Thymus (tissue), 11 donors: ENCODE results near the gene EGLN1. TPM values are rescaled to one million over a fixed set of nuclear protein-coding genes. Genes with fewer than 3 reads are reported as not detected.

Experiments used
- DNase-seq, 9 donors: peaks; one replicate each; pipeline ENCODE4 v3.0.0-alpha.2; 2013; ENCODE audit warnings: low spot score in 9 of 9, low read depth in 6 of 9, missing footprints in 1 of 9
- H3K27ac ChIP-seq, 2 donors: one replicate each; pipeline ENCODE4 v1.5.1; 2013; ENCODE audit warnings: control low read depth in 1 of 2, low read depth in 1 of 2, low read length in 1 of 2, mild to moderate bottlenecking in 1 of 2, moderate library complexity in 1 of 2
- H3K27me3 ChIP-seq, 2 donors: one replicate each; pipeline ENCODE4 v1.5.1; 2013; ENCODE audit warnings: low read length in 1 of 2; ENCODE audit not compliant: control insufficient read depth in 2 of 2, insufficient read depth in 1 of 2
- H3K36me3 ChIP-seq, 2 donors: one replicate each; pipeline ENCODE4 v1.5.1; 2013; ENCODE audit warnings: low read length in 1 of 2, mild to moderate bottlenecking in 1 of 2, moderate library complexity in 1 of 2; ENCODE audit not compliant: control insufficient read depth in 2 of 2, insufficient read depth in 2 of 2
- H3K4me1 ChIP-seq, 2 donors: one replicate each; pipeline ENCODE4 v1.5.1; 2013; ENCODE audit warnings: low read length in 2 of 2; ENCODE audit not compliant: control insufficient read depth in 2 of 2, insufficient read depth in 2 of 2
- H3K4me3 ChIP-seq, 2 donors: one replicate each; pipeline ENCODE4 v1.5.1; 2013; ENCODE audit warnings: low read length in 2 of 2, control low read depth in 1 of 2, mild to moderate bottlenecking in 1 of 2
- H3K9me3 ChIP-seq, 2 donors: one replicate each; pipeline ENCODE4 v1.5.1; 2013; ENCODE audit warnings: low read length in 1 of 2, mild to moderate bottlenecking in 1 of 2; ENCODE audit not compliant: control insufficient read depth in 2 of 2, insufficient read depth in 1 of 2
- WGBS: extraction: QIAGEN DNeasy Blood & Tissue Kit; methylation state at CpG from one replicate; pipeline ENCODE4 v1.1.7; 2013; 5-methylcytosine and 5-hydroxymethylcytosine counted together
- polyA plus RNA-seq: library from polyadenylated mRNA; stranded (reverse); fragments of 200-250 nt; gene quantifications from one replicate; pipeline ENCODE4 v1.2.3, GENCODE V29; 2013
- total RNA-seq: library from RNA; stranded (reverse); fragments of 120-200 nt; gene quantifications from one replicate; pipeline ENCODE4 v1.2.4, GENCODE V29; 2013
- donor health status: healthy.

Gene EGLN1
- total and polyA plus RNA-seq, 2 donors: 12.4 to 26.9 TPM

- Histone ChIP-seq H3K27me3 (no peaks in the 10 kb centered on the region), H3K9me3 (no peaks in the 10 kb centered on the region), H3K4me3 (no peak overlapping the region), H3K27ac (no peak overlapping the region), H3K4me1 (no peaks in the 10 kb centered on the region), H3K36me3 (peaks cover 2 to 3% of the 10 kb centered on the region in 2 donors)
- 95% methylated on average over 5 of the region's 5 CpGs for WGBS
- no peak for DNase-seq
Observed at GRCh38 chr1:231364192-231364591, 57.9 kb downstream of the EGLN1 start.

DNA sequence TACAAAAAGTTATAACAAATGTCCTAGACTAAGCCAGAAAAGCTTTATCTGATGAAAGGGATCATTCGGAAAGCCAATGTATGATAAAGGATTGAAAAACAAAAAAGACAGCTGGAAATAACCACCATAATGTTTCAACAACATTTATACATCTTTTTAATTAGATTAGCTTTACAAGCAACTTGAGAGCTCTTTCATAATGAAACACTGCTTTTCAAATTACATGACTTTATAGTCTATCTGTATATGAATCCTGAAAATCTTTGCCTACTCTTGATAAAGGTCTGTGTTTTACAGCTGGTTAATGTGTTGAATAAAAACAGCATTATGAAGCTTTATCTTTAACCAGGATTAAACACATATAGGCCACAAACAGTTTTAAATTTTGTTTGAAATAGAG is 58.5 kb downstream of the EGLN1 start:
- peaks cover 2 to 5% of the 10 kb centered on the region in 2 donors for H3K36me3 ChIP-seq
- no peak for DNase-seq

DNA sequence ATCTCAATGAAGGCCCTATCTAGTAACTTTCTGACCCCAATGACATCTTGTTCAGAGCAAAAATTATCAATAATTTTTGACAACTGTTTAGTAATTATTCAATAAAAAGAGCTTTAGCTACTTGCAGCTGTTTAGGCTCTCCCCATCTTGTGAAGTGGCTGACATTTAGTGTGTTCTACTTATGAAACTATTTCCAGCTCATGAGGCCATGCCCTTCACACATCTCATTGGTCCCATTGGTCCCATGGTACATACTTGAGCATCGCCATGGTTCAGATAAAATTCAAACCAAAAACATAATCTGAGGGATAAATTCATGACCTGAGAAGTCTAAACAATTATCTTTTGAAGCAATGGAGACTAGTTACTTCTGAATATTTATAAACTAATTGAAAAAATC is 59.8 kb downstream of the EGLN1 start:
- H3K9me3 ChIP-seq: no peaks in the 10 kb centered on the region
- H3K27me3 ChIP-seq: no peaks in the 10 kb centered on the region
- H3K27ac ChIP-seq: no peak overlapping the region
- WGBS: 99% methylated on average over 1 of the region's 1 CpG
- no peaks in the 10 kb centered on the region for H3K4me1 ChIP-seq
- no peak overlapping the region for H3K4me3 ChIP-seq
- H3K36me3 ChIP-seq: peaks cover 2 to 5% of the 10 kb centered on the region in 2 donors
- no peak for DNase-seq

More for the DNA sequence above, 58.5 kb downstream of the EGLN1 start:
- H3K9me3 ChIP-seq: no peaks in the 10 kb centered on the region
- H3K4me1 ChIP-seq: no peaks in the 10 kb centered on the region
- H3K27ac ChIP-seq: no peak overlapping the region
- H3K27me3 ChIP-seq: no peaks in the 10 kb centered on the region
- no peak overlapping the region for H3K4me3 ChIP-seq
- 92% methylated on average over 1 of the region's 1 CpG for WGBS

DNA sequence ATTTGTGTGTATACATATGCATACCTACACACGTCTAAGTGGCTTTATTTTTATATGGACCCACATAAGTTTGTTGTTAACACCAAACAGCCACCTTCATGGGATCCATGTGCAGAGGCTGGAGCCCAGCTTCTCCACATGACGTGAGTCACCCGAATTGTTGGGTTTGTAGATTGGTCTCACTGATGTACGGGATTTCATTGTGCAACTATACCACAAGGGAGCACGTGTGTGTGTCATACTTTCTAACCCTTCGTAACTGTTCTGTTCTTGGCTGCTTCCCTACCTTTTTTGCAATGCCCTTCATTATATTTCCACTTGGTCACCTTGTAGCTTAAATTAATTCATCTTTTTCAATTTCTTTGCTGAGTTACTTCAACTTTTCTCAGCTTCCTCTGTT is 63.0 kb downstream of the EGLN1 start:
- 98% methylated on average over 6 of the region's 6 CpGs for WGBS
- Histone ChIP-seq H3K4me3 (no peak overlapping the region), H3K4me1 (no peaks in the 10 kb centered on the region), H3K27ac (no peak overlapping the region), H3K27me3 (no peaks in the 10 kb centered on the region), H3K36me3 (peaks cover 2 to 5% of the 10 kb centered on the region in 2 donors), H3K9me3 (no peaks in the 10 kb centered on the region)
- DNase-seq: no peak

DNA sequence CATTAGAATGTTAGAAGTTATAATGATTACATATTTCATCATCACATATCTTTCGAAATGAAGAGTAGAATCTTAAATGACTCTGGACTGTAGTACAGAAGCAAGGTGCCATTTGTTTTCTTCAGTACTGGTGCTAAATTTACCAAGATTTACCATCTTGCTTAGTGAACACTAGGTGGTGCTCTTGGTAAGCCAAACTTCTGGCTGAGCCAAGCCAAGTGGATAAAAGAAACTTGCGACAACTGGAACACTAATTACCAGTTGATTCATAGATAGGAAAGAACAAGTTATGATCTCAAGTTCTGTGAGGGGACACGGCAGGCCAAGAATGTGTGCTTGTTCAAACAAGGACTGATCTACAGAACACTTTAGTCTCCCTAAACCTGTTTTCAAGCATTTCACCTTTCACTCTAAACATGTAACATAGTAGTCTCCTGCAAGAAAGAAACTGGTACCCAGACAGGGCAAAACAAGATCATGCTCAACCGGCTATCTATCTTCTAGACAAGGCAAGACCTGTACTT is 64.2 kb downstream of the EGLN1 start:
- WGBS: 44% methylated on average over 4 of the region's 4 CpGs
- DNase-seq: peak in 6 of 9 donors; percentile 19 to 69 (median 32)
- H3K27me3 ChIP-seq: no peaks in the 10 kb centered on the region
- H3K36me3 ChIP-seq: peaks cover 8 to 9% of the 10 kb centered on the region in 2 donors
- no peaks in the 10 kb centered on the region for H3K4me1 ChIP-seq
- H3K27ac ChIP-seq: no peak overlapping the region
- no peak overlapping the region for H3K4me3 ChIP-seq
- H3K9me3 ChIP-seq: no peaks in the 10 kb centered on the region

DNA sequence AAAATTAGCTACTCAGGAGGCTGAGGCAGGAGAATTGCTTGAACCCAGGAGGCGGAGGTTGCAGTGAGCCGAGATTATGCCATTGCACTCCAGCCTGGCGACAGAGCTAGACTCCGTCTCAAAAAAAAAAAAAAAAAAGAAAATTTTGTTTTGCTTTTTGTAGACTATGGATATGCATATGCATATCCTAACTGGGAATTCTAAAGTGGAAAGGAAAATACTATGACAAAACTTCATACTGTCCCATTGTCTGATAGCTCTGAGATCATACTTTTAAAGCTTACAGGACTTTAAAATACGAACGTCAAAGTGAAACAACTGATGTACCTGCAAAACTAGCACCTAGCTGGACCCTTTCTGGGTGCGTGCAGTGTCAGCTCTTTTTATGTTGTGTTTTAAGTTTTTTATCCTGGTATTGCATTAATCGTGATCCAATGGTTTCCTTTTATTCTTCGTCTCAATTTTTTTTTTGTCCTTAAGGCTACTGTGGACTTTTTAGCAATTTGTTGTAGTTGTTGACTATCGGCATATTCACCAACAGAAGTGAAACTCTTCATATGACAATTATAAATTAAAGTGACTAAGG is 64.8 kb downstream of the EGLN1 start:
- Histone ChIP-seq H3K4me1 (no peaks in the 10 kb centered on the region), H3K27me3 (no peaks in the 10 kb centered on the region), H3K27ac (no peak overlapping the region), H3K9me3 (no peaks in the 10 kb centered on the region), H3K4me3 (no peak overlapping the region), H3K36me3 (peaks cover 8 to 15% of the 10 kb centered on the region in 2 donors)
- 87% methylated on average over 10 of the region's 10 CpGs for WGBS
- DNase-seq: no peak

GRCh38 chr1:231355171-231355570 is 66.9 kb downstream of the EGLN1 start:
- H3K4me1 ChIP-seq: no peaks in the 10 kb centered on the region
- 94% methylated on average over 3 of the region's 3 CpGs for WGBS
- no peak for DNase-seq
- no peak overlapping the region for H3K27ac ChIP-seq
- H3K9me3 ChIP-seq: no peaks in the 10 kb centered on the region
- H3K4me3 ChIP-seq: no peak overlapping the region
- H3K27me3 ChIP-seq: no peaks in the 10 kb centered on the region
- peaks cover 6 to 22% of the 10 kb centered on the region in 2 donors for H3K36me3 ChIP-seq

DNA sequence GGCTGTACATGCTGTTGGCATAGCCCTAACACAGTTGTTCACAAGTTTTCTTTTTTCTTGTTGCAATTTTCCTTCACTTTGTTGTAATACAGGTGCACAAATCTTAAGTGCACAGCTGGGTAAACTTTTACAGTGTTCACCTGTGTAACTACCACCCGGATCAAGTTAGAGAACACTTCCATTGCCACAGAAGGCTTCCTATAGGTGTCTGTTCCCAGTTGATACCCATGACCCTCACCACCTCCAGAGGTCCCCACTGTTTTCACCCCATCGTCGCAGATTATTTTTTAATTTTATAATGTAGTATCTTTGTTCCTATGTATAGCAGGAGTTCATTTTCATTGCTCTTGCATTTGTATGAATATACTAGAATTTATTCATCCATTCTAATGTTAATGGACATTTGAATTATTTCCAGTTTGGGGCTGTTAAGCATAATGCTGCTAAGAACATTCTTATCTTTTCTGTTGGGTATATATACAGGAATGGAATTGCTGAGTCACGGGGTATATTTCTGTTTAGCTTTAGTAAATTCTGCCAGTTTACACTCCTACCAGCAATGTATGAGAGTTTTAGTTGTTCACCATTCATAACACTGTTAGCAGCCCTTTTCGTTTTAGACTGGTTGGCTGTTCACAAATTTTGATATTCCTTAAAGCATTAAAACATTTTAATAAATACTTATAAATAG is 67.6 kb downstream of the EGLN1 start:
- no peaks in the 10 kb centered on the region for H3K9me3 ChIP-seq
- no peaks in the 10 kb centered on the region for H3K4me1 ChIP-seq
- no peak overlapping the region for H3K27ac ChIP-seq
- DNase-seq: no peak
- WGBS: 97% methylated on average over 5 of the region's 5 CpGs
- peaks cover 6 to 26% of the 10 kb centered on the region in 2 donors for H3K36me3 ChIP-seq
- H3K4me3 ChIP-seq: no peak overlapping the region
- H3K27me3 ChIP-seq: no peaks in the 10 kb centered on the region

- Histone ChIP-seq H3K4me3 (no peak overlapping the region), H3K36me3 (peaks cover 8 to 33% of the 10 kb centered on the region in 2 donors), H3K27me3 (no peaks in the 10 kb centered on the region), H3K27ac (no peak overlapping the region), H3K9me3 (no peaks in the 10 kb centered on the region), H3K4me1 (no peaks in the 10 kb centered on the region)
- WGBS: 91% methylated on average over 2 of the region's 2 CpGs
- no peak for DNase-seq
Observed at GRCh38 chr1:231353086-231353485, 69.0 kb downstream of the EGLN1 start.
